ENCODE data around the gene CCDC34. TPM values are rescaled to one million over a fixed set of nuclear protein-coding genes. Genes with fewer than 3 reads are reported as not detected.

The CCDC34 gene
- total and polyA plus RNA-seq, 4 donors, result 1.1 to 10.5 (median 1.5) TPM

DNA sequence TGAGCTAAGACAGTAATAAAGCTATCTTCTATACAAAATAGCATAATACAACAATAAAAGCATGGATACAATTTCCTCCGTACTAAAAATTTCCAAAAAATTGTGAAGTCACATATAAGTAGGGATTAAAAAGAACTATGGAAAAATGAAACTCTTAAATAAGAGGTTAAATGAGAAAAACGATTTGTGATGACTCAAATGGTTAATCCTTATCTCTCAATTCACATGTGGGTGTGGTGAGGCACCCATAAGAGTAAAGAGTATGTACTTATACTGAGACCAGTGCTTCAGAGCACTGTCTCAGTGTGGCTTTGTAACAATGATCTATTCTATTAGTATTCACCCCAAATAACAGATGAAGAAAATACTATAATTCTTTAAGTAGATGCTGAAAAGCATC, 25.0 kb upstream of the CCDC34 start:
- no peak for DNase-seq (ENCODE audit: low spot score)
- H3K4me1 ChIP-seq (ENCODE audit: control insufficient read depth in 4 of 4, insufficient read depth in 4 of 4, low read length in 3 of 4), result peaks cover 2 to 24% (median 18%) of the 10 kb centered on the region in 4 donors

DNA sequence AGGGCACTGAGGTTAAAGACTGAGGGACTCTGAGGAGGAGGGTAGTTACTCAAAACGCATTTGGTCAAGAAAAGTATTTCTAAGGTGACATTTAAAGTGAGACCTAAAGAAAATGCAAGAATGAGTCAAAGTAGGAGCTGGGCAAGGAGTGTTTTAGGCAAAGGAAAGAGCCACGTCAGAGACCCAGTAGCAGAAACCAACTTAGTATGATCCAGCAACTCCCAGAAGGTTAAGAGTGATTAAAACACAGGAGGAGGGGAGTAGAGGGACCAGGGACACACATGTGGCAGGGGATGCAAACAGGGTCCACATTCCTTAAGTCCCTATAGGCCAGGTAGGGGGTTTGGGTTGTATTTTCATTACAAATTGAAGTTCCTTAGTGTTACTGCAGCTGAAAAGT, 24.3 kb upstream of the CCDC34 start:
- H3K9me3 ChIP-seq (ENCODE audit: control insufficient read depth in 4 of 4, low read length in 3 of 4), result no peaks in the 10 kb centered on the region
- no peak overlapping the region for H3K4me3 ChIP-seq (ENCODE audit: low read depth in 1 of 3, low read length in 3 of 3)
- no peak overlapping the region for H3K9ac ChIP-seq (ENCODE audit: low read depth in 1 of 2, low read length in 2 of 2)
- no peak for DNase-seq (ENCODE audit: low spot score)
- H3K27ac ChIP-seq (ENCODE audit: low read depth in 1 of 2, low read length in 2 of 2), result no peak overlapping the region
- H3K36me3 ChIP-seq (ENCODE audit: control insufficient read depth in 4 of 4, insufficient read depth in 3 of 4, low read depth in 1 of 4, low read length in 3 of 4), result peaks cover 0 to 14% (median 3%) of the 10 kb centered on the region in 4 donors
- H3K27me3 ChIP-seq (ENCODE audit: control insufficient read depth in 4 of 4, insufficient read depth in 4 of 4, low read length in 3 of 4), result no peaks in the 10 kb centered on the region
- H3K4me1 ChIP-seq (ENCODE audit: control insufficient read depth in 4 of 4, insufficient read depth in 4 of 4, low read length in 3 of 4), result peaks cover 2 to 17% (median 12%) of the 10 kb centered on the region in 4 donors
- TF ChIP-seq, protein P1, sequence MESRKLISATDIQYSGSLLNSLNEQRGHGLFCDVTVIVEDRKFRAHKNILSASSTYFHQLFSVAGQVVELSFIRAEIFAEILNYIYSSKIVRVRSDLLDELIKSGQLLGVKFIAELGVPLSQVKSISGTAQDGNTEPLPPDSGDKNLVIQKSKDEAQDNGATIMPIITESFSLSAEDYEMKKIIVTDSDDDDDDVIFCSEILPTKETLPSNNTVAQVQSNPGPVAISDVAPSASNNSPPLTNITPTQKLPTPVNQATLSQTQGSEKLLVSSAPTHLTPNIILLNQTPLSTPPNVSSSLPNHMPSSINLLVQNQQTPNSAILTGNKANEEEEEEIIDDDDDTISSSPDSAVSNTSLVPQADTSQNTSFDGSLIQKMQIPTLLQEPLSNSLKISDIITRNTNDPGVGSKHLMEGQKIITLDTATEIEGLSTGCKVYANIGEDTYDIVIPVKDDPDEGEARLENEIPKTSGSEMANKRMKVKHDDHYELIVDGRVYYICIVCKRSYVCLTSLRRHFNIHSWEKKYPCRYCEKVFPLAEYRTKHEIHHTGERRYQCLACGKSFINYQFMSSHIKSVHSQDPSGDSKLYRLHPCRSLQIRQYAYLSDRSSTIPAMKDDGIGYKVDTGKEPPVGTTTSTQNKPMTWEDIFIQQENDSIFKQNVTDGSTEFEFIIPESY (IDR thresholded peaks at IDR 0.05), result no peak
- TF ChIP-seq, protein P2, sequence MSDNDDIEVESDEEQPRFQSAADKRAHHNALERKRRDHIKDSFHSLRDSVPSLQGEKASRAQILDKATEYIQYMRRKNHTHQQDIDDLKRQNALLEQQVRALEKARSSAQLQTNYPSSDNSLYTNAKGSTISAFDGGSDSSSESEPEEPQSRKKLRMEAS (IDR thresholded peaks at IDR 0.05), result no peak
- TF ChIP-seq HNF4A (conservative IDR thresholded peaks at IDR 0.05), result no peak
- TF ChIP-seq FOXA1 (IDR thresholded peaks at IDR 0.05), result no peak
- TF ChIP-seq, protein P3, sequence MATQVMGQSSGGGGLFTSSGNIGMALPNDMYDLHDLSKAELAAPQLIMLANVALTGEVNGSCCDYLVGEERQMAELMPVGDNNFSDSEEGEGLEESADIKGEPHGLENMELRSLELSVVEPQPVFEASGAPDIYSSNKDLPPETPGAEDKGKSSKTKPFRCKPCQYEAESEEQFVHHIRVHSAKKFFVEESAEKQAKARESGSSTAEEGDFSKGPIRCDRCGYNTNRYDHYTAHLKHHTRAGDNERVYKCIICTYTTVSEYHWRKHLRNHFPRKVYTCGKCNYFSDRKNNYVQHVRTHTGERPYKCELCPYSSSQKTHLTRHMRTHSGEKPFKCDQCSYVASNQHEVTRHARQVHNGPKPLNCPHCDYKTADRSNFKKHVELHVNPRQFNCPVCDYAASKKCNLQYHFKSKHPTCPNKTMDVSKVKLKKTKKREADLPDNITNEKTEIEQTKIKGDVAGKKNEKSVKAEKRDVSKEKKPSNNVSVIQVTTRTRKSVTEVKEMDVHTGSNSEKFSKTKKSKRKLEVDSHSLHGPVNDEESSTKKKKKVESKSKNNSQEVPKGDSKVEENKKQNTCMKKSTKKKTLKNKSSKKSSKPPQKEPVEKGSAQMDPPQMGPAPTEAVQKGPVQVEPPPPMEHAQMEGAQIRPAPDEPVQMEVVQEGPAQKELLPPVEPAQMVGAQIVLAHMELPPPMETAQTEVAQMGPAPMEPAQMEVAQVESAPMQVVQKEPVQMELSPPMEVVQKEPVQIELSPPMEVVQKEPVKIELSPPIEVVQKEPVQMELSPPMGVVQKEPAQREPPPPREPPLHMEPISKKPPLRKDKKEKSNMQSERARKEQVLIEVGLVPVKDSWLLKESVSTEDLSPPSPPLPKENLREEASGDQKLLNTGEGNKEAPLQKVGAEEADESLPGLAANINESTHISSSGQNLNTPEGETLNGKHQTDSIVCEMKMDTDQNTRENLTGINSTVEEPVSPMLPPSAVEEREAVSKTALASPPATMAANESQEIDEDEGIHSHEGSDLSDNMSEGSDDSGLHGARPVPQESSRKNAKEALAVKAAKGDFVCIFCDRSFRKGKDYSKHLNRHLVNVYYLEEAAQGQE (IDR thresholded peaks at IDR 0.05), result no peak
- no peak for TF ChIP-seq YY1 (IDR thresholded peaks at IDR 0.05)
- TF ChIP-seq EGR1 (IDR thresholded peaks at IDR 0.05; ENCODE audit: low read depth in 2 of 2), result no peak
- WGBS, result 46% methylated on average over 2 of the region's 2 CpGs

More for the DNA sequence above, 25.0 kb upstream of the CCDC34 start:
- Histone ChIP-seq H3K27me3 (ENCODE audit: control insufficient read depth in 4 of 4, insufficient read depth in 4 of 4, low read length in 3 of 4) (no peaks in the 10 kb centered on the region), H3K4me3 (ENCODE audit: low read depth in 1 of 3, low read length in 3 of 3) (no peak overlapping the region), H3K36me3 (ENCODE audit: control insufficient read depth in 4 of 4, insufficient read depth in 3 of 4, low read depth in 1 of 4, low read length in 3 of 4) (peaks cover 0 to 14% (median 3%) of the 10 kb centered on the region in 4 donors), H3K27ac (ENCODE audit: low read depth in 1 of 2, low read length in 2 of 2) (no peak overlapping the region), H3K9me3 (ENCODE audit: control insufficient read depth in 4 of 4, low read length in 3 of 4) (no peaks in the 10 kb centered on the region), H3K9ac (ENCODE audit: low read depth in 1 of 2, low read length in 2 of 2) (no peak overlapping the region)
- TF ChIP-seq EGR1 (IDR thresholded peaks at IDR 0.05; ENCODE audit: low read depth in 2 of 2) (no peak), RAD21 (IDR thresholded peaks at IDR 0.05) (no peak), FOXA1 (IDR thresholded peaks at IDR 0.05) (no peak)
- TF ChIP-seq, protein P1 (IDR thresholded peaks at IDR 0.05), result no peak
- WGBS, result 46% methylated on average over 2 of the region's 2 CpGs

All from liver (tissue), 9 donors.